ENCODE data around the gene NOC4L.

Gene NOC4L

GRCh38 chr12:132174839-132175490 is 30.7 kb downstream of the NOC4L start:
- Mint-ChIP-seq H3K4me3 (no peak overlapping the region), H3K27me3 (ENCODE audit: low read depth, poor library complexity) (peaks cover 13% of the 10 kb centered on the region), H3K27ac (no peak overlapping the region), H3K9me3 (no peaks in the 10 kb centered on the region), H3K36me3 (ENCODE audit: low read depth) (no peaks in the 10 kb centered on the region), H3K4me1 (peaks cover 53% of the 10 kb centered on the region)
- TF ChIP-seq, protein P1, sequence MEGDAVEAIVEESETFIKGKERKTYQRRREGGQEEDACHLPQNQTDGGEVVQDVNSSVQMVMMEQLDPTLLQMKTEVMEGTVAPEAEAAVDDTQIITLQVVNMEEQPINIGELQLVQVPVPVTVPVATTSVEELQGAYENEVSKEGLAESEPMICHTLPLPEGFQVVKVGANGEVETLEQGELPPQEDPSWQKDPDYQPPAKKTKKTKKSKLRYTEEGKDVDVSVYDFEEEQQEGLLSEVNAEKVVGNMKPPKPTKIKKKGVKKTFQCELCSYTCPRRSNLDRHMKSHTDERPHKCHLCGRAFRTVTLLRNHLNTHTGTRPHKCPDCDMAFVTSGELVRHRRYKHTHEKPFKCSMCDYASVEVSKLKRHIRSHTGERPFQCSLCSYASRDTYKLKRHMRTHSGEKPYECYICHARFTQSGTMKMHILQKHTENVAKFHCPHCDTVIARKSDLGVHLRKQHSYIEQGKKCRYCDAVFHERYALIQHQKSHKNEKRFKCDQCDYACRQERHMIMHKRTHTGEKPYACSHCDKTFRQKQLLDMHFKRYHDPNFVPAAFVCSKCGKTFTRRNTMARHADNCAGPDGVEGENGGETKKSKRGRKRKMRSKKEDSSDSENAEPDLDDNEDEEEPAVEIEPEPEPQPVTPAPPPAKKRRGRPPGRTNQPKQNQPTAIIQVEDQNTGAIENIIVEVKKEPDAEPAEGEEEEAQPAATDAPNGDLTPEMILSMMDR (IDR thresholded peaks at IDR 0.05) = no peak
- DNase-seq = no peak

DNA sequence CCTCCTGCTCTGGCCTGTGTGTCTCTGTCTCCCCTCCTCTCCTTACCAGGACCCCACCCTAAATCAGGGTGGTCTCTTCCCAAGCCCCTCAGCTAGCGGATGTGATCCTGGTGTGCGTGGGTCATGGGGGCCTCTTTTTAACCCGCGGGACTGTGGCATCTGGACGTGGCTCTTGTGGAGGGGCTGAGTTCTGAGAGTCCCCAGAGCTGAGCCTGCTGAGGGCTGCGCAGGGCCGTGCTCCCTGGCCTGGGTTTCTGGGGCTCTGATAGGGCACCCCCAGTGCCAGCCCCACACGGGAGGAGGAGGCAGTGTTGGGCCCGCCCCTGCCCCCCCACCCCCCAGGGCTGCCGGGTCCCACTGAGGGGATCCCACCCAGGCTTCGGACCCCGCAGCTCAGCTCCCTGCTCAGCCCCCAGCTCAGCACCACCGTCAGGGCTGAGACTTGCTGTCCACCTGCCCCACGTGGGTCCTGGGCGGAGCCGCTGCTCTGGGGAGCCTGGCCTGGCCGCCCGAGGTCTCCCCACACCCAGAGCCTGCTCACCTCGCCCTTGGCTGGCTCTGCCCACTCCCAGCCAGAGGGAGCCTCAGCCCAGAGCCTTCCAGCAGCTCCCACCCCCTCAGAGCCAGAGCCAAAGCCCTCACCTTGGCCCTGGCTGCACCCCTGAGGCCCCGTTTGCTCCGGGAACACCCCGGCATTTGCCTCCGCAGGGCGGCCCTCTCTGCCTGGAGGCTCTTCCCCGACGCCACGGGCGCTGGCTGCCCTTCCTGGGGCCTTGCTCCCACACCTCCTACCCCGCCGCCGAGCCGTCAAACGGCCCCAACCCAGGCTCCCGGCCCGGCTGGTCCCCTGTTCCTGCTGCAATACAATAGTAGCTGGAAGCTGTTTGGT is 31.5 kb downstream of the NOC4L start:
- H3K27ac Mint-ChIP-seq = no peak overlapping the region
- peaks cover 55% of the 10 kb centered on the region for H3K4me1 Mint-ChIP-seq
- H3K9me3 Mint-ChIP-seq = no peaks in the 10 kb centered on the region
- DNase-seq = no peak
- TF ChIP-seq, protein P1 (IDR thresholded peaks at IDR 0.05) = no peak
- H3K36me3 Mint-ChIP-seq (ENCODE audit: low read depth) = no peaks in the 10 kb centered on the region
- H3K4me3 Mint-ChIP-seq = no peak overlapping the region
- H3K27me3 Mint-ChIP-seq (ENCODE audit: low read depth, poor library complexity) = peaks cover 15% of the 10 kb centered on the region

DNA sequence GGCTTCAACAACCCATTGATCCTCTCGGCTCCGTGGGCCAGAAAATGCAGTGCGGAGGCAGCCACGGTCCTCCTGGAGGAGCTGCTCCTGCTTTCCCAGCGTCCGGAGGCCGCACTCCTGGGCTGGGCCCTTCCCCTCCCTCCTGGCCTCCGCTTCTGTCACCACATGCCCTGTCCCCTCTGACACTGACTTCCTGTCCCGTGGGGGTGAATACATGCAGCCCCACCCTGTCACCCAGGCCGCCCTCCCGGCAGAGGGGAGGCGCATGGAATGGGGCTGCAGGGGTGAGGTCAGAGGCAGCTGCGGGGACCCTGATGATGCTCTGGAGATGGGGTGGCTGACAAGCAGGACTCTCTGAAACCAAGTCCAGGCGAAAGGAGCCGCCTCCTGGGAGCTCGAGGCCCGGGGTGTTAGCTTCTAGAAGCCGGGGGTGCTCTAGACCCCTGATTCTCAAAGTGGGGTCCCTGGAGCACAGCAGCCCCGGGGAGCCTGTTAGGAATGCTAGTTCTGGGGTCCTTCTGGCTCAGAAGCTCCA is 32.2 kb downstream of the NOC4L start:
- H3K9me3 Mint-ChIP-seq = no peaks in the 10 kb centered on the region
- no peak for DNase-seq
- H3K27ac Mint-ChIP-seq = no peak overlapping the region
- TF ChIP-seq, protein P1 (IDR thresholded peaks at IDR 0.05) = no peak
- H3K4me3 Mint-ChIP-seq = no peak overlapping the region
- peaks cover 19% of the 10 kb centered on the region for H3K27me3 Mint-ChIP-seq (ENCODE audit: low read depth, poor library complexity)
- H3K4me1 Mint-ChIP-seq = peaks cover 55% of the 10 kb centered on the region
- H3K36me3 Mint-ChIP-seq (ENCODE audit: low read depth) = no peaks in the 10 kb centered on the region

DNA sequence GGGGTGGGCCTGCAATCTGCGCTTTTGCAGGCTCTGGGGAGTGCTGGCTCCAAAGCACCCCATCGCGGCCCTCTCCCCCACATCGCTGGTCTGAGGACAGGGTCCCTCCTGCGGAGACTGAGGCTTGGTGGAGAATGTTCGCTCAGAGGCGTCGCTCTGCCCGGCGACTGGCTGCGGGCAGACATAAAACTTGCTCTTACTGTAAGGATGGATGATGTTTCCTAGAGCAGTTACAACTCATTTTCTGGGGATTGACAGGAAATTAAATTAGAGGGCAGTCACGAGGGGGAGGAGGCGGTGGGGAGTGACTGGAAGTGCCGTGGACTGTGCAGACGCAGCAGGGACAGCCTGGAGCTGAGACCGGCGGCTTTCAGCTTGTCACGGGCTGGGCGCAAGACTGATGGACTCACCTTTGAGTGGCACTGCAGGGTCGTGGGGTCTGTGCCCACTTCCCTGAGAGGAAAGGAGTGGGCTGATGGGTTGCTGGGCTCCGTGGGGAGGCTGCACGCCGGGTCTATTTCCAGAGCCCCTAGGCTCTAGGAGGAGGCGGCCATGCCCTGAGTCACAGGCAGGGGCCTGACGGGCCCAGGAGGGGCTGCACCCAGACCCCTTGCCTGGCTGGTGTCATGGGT is 32.8 kb downstream of the NOC4L start:
- Mint-ChIP-seq H3K27ac (no peak overlapping the region), H3K27me3 (ENCODE audit: low read depth, poor library complexity) (peaks cover 22% of the 10 kb centered on the region), H3K36me3 (ENCODE audit: low read depth) (no peaks in the 10 kb centered on the region), H3K9me3 (no peaks in the 10 kb centered on the region), H3K4me3 (no peak overlapping the region), H3K4me1 (peaks cover 51% of the 10 kb centered on the region)
- TF ChIP-seq, protein P1 (IDR thresholded peaks at IDR 0.05) = no peak
- DNase-seq = no peak

GRCh38 chr12:132178316-132178715 is 34.1 kb downstream of the NOC4L start:
- TF ChIP-seq, protein P1 (IDR thresholded peaks at IDR 0.05) = no peak
- no peak for DNase-seq
- Mint-ChIP-seq H3K4me3 (peak overlapping the region; percentile 17), H3K9me3 (no peaks in the 10 kb centered on the region), H3K27ac (no peak overlapping the region), H3K36me3 (ENCODE audit: low read depth) (no peaks in the 10 kb centered on the region), H3K27me3 (ENCODE audit: low read depth, poor library complexity) (peaks cover 31% of the 10 kb centered on the region), H3K4me1 (peaks cover 39% of the 10 kb centered on the region)
